HG03060 (cell line): ENCODE data around the gene STIM2.
A peak's percentile ranks its signal among the peaks of the same experiment; 100 is the strongest.
"Not testable (repeated sequence)": the region's sequence is repeated elsewhere in the genome, so short reads cannot be mapped to it uniquely, and the experiment has no call there.

ENCODE experiments used
- ATAC-seq: cut with Tn5 transposase; IDR thresholded peaks from one replicate; pipeline ENCODE4 v1.9.1; 2021; ENCODE audit warnings: low read depth, moderate number of reproducible peaks; ENCODE audit not compliant: unreplicated experiment

Gene STIM2

DNA sequence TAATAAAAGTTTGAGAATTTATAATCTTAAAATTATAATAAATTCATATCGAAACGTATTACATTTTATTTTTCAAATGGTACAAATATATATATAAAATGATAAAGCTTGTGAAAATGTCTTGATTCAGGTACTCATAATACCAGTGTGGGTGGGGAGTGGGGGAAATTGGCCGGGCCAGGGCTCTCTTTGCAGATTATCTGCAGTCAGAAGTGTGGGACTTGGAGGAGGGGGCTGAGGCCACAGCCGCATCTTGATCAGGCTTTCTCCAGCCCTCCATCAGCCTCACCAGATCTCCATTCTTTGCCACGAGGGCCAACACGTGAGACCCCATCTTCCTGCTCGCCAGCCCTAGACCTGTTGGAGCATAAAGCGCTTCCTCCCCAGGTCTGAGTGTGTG is 86.7 kb downstream of the STIM2 start:
- no peak for ATAC-seq

DNA sequence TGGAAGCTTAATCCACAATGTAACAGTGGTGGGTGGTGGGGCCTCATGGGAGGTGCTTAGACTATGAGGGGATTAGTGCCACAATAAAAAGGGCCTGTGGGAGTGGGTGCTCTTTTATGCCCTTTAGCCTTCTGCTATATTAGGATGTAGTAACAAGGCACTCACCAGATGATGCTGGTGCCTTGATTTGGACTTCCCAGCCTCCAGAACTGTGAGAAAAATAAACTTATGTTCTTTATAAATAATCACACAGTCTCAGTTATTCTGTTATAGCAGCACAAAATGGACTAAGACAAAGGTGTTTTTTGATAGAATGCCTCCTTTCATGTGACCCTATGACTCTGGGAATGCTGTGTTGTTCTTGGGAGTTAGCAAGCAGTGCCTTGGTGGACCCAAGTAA is 89.8 kb downstream of the STIM2 start:
- ATAC-seq = no peak

DNA sequence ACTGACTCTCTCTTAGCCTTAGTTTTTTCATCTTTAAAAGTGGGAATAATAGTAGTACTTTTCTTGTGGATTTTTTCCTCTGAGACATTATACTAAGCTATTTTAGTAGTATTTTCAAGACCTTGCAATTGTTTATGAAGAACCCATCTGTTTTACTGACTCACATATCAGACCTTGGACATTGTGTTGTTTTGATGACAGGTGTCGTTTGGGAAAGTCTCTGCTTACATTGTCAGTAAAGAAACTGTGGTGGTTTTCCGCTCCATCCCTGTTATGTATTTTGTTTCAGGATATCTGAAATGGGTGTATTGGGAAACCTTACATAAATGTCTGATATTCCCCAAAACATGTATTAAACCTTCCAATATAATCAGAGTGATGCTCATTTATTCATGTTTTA is 92.2 kb downstream of the STIM2 start:
- no peak for ATAC-seq

GRCh38 chr4:26953366-26953765 is 92.7 kb downstream of the STIM2 start:
- ATAC-seq = no peak

DNA sequence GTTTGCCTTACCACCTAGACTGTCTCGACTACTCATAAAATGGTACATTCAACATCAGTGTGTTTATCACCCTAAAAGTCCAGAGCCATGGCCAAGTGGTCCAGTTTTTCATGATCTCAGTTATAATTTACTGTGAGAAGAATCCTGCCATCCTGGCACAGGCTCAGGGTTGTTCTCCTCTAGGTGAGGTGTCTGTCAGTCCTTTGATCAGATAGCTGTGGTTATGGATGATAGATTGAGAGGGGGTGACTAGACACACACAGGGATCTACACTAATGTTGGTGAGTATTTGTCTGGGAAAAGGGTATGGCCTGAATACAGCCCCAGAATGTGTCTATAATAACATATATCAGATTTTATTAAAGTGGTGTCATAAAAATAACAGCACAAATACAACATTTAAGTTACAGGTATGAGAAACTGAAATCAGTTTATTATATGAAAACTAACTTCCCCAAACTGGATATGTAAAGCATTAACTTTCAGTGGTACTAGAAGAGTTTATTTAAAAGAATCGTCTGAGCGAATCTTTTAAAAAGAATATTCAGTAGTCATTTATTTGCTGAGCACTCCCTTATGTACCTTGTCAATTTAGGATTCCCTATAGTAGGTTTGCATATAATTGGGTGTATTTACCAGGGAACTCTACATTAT is 93.3 kb downstream of the STIM2 start:
- no peak for ATAC-seq

GRCh38 chr4:26955241-26955640 is 94.6 kb downstream of the STIM2 start:
- ATAC-seq = no peak

GRCh38 chr4:26958925-26959653 is 98.4 kb downstream of the STIM2 start:
- no peak for ATAC-seq

- ATAC-seq = no peak
These were observed 99.0 kb downstream of the STIM2 start for GRCh38 chr4:26959654-26960047.

- ATAC-seq = no peak
These were observed 102.1 kb downstream of the STIM2 start for GRCh38 chr4:26962720-26963119.

- ATAC-seq = no peak
These were observed 103.9 kb downstream of the STIM2 start for GRCh38 chr4:26964512-26964911.

DNA sequence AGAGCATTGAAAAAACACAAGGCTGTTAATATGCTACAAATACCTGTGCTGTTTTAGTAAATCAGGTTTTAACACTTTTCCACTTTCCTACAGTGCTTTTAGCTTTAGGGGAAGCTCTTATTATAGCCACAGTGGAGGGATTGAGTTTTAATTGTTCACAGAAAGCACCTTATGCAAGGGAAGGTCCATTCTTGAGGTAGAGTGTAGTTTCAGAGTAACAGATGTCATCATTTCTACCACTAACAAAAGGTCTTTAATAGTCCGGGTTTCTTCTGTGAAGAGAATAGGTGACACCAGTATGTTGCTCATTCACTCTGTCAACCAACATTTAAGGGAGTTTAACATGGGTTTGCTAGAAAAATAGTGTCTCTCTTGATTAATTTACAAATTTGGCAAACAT is 104.4 kb downstream of the STIM2 start:
- no peak for ATAC-seq

DNA sequence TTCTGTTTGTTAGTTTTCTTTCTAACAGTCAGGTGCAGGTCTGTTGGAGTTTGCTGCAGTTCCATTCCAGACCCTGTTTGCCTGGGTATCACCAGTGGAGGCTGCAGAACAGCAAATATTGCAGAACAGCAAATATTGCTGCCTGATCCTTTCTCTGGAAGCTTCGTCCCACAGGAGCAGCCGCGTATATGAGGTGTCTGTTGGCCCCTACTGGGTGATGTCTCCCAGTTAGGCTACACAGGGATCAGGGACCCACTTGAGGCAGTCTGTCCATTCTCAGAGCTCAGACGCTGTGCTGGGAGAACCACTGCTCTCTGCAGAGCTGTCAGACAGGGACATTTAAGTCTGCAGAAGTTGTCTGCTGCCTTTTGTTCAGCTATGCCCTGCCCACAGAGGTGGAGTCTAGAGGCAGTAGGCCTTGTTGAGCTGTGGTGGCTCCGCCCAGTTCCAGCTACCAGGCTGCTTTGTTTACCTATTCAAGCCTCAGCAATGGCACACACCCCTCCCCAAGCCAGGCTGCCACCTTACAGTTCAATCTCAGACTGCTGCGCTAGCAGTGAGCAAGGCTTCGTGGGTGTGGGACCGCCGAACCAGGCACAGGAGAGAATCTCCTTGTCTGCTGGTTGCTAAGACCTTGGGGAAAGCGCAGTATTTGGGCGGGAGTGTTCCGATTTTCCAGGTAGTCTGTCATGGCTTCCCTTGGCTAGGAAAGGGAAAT is 115.0 kb downstream of the STIM2 start:
- ATAC-seq = not testable (repeated sequence)

DNA sequence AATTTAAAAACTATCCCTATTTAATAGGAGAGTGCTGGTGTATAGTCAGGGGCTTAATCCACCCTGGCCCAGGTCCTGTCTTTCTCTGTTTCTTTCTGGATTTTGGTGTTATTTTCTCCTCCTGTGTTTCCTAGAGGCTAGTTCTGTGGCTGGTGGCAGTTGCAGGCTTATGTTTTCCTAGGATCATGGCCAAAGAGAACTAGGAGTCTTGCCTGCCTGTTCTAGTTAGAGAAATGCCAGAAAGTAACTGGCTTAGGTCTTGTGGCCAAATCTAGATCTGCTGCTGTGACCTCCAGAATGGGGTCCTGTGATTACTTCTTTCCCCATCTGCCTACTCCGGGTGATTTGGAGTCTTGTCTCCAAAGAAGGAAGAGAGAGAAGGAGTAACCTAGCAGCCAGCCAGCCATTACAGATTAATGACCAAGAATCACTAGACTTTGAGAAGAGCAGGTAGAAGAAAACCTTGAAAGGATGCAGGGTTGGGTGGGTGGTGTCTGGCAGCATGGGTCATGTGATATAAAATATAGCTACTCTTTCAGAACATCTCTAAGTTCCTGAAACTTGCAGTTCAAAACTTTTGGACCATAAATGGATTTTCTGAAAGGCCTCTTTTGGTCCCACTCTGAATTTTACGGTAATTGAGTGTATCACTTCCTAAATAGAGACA is 117.9 kb downstream of the STIM2 start:
- ATAC-seq = no peak

DNA sequence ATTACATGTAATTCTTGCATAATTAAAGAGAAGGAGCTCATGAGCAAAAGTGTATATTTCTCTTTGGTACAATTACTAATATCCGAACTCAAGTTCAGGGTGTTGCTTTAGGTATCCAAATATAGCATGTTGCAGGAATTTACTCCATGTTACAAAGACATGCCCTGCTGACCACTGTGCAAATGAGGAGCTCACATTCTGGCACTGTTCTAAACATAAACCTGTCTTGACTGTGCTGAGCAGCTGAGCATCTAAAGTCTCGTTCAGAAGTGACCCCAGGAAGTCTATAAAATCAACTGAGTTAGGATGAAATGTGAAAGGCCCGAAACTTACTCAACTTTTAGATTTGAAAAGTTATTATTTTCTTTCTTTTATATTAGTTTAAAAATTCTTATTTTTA is 124.3 kb downstream of the STIM2 start:
- ATAC-seq = no peak

DNA sequence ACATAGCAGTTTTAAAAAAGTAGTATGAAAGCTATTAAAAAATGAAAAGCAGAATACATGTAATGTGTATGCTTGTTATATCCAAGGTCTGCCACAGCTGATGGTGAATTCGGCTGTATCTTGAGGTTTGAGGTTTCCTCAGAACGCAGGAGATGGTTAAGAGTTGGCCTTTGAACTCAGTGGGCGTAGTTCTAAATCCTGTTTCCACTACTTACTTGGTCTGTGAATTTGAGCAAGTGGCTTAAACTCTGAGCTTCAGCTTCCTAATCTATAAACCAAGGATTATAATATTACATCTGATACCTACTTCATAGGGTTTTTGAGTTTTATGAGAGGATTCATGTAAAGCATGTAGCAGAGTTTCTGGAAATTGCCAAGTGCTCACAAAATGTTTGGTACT is 125.2 kb downstream of the STIM2 start:
- ATAC-seq = no peak

GRCh38 chr4:26987191-26987590 is 126.5 kb downstream of the STIM2 start:
- ATAC-seq = no peak

- no peak for ATAC-seq
These were observed 130.4 kb downstream of the STIM2 start for GRCh38 chr4:26991057-26991456.

DNA sequence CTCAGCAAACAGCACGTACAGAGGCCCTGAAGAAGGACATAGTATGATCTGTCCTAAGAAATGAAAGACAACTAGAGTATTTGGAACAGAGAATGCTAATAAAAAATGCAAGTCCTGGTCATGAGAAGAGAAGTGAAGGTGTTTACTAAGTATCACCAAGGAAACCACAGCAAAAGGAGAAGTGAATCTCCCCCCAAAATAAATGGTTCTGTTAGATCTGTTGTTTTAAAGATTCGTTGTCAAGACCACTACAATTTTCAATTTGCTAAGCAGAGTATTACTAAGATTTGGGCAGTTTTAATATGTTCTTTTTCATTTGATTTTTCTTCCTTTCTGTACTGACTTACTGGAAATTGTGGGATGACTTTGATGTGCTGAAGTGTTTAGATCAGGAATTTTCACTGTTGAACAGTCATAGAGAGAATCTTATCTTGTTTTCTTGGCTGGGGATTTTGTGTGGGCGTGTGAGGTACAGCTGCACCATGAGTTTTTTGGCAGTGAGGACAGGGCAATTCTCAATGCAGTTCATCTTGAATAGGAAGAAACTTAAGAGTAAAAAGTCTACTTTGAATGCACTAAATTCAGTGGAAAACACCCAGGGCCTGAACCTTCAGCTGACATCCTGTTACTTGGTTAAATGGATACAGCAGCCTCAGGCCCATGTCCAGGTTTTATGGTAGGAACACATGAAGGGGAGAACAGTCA is 132.2 kb downstream of the STIM2 start:
- peak; percentile 96 for ATAC-seq

DNA sequence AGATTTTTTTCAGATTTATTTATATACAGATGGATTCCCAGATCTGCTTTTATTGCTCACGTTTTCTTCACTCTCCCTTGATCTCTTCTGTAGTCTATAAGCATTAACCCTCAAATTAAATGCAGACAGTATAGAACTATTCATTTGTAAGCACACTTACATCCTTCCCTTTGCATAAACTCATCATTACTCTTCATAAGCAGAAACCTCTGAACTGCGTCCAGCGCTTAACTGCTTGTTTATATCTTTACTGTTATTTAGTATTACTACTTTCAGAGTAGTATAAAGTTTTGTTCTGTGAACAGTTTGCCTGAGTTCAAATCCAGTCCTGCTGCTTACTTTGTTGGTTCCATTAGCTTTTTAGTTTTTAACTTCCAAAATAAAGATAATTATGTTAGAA is 132.9 kb downstream of the STIM2 start:
- ATAC-seq = no peak

DNA sequence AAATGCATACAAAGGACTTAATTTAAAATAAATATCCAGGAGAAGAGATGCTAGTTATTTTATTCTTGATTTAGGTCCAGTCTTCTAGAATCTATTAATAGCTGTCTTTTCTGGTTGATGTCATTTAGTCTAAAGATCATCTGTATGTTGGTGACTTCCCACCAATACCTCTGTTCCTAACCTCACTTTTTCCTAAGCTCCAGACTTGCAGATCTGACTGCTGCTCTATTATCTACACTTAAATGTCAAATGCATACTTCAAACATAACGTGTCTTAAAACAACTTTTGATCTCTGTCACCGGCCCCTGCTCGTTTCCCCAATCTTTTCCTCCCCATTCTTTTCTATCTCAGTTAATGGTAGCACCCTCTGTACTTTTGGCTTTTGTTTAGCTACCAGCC is 133.3 kb downstream of the STIM2 start:
- no peak for ATAC-seq

DNA sequence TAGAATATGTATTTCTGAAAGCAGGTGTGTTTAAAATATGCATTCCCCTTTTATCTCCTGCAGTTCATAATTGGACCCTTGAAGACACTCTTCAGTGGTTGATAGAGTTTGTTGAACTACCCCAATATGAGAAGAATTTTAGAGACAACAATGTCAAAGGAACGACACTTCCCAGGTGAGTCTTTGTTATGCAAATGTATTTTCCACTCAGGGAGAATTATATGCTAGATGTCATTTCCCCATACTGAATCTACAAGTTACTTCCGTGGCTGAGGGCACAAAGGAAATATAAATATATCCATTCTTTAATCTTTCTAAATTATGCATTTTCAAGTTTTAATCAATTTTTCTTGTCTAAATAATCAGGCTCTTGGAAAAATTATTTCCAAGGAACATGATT is 134.7 kb downstream of the STIM2 start:
- ATAC-seq = no peak
